Lower lobe of right lung (tissue), 2 donors: ENCODE measurements around the gene NRP1. TPM values are rescaled to one million over a fixed set of nuclear protein-coding genes. Genes with fewer than 3 reads are reported as not detected.
A peak's percentile ranks its signal among the peaks of the same experiment; 100 is the strongest.
"Not testable (repeated sequence)": the region's sequence is repeated elsewhere in the genome, so short reads cannot be mapped to it uniquely, and the experiment has no call there.

Experiments used
- ATAC-seq, 2 donors: fragments of 200-7000 bp; cut with Tn5 transposase; one replicate each; pipeline ENCODE4 v1.9.1; 2020 to 2022; ENCODE audit warnings: mild to moderate bottlenecking in 2 of 2, moderate library complexity in 2 of 2
- DNase-seq: peaks from one replicate; pipeline ENCODE4 v3.0.0-alpha.2; 2020
- H3K27ac ChIP-seq: fragments of 200-600 bp; one replicate; pipeline ENCODE4 v1.8.0; 2022
- H3K27me3 ChIP-seq: fragments of 200-600 bp; one replicate; pipeline ENCODE4 v1.8.0; 2022; ENCODE audit warnings: low read depth
- H3K36me3 ChIP-seq: fragments of 200-600 bp; one replicate; pipeline ENCODE4 v1.8.0; 2022; ENCODE audit warnings: mild to moderate bottlenecking
- H3K4me1 ChIP-seq: fragments of 200-600 bp; one replicate; pipeline ENCODE4 v1.8.0; 2022
- H3K4me3 ChIP-seq: fragments of 200-600 bp; one replicate; pipeline ENCODE4 v1.8.0; 2022; ENCODE audit warnings: mild to moderate bottlenecking
- H3K9me3 ChIP-seq: fragments of 200-600 bp; one replicate; pipeline ENCODE4 v1.8.0; 2022
- CTCF ChIP-seq: fragments of 200-600 bp; IDR thresholded peaks from one replicate; pipeline ENCODE4 v1.8.0; 2022; ENCODE audit warnings: antibody characterized with exemption, mild to moderate bottlenecking
- intact Hi-C: fragments of 100-400 bp; cut with DNase I; formaldehyde crosslinking; loops from one replicate; pipeline ENCODE4 v1.11.0; 2022
- total RNA-seq: library from RNA; stranded (reverse); fragmentation: NEBNext Ultra II Directional; extraction: Animal tissue kit (Norgen Biotek cat#: 25700); gene quantifications from one replicate; pipeline ENCODE4 v1.2.1, GENCODE V29; 2021
- donor health status: DM: no; HTN: yes; CAD: no; lungs with severe emphysema.

Gene NRP1
- total RNA-seq, 1 donor from 2014 or later = 127 TPM

GRCh38 chr10:33304423-33305225 lies 29.8 kb downstream of the NRP1 start:
- Histone ChIP-seq H3K36me3 (peaks cover under 1% of the 10 kb centered on the region), H3K27ac (no peak overlapping the region), H3K4me3 (no peak overlapping the region), H3K9me3 (no peaks in the 10 kb centered on the region), H3K4me1 (peaks cover 30% of the 10 kb centered on the region), H3K27me3 (no peaks in the 10 kb centered on the region)
- TF ChIP-seq CTCF = no peak
- no peak for ATAC-seq
- no peak for DNase-seq
- intact Hi-C loops = no loop called here

GRCh38 chr10:33303988-33304387 lies 30.5 kb downstream of the NRP1 start:
- no peak overlapping the region for H3K27ac ChIP-seq
- ATAC-seq = no peak
- H3K4me3 ChIP-seq = no peak overlapping the region
- intact Hi-C loops = no loop called here
- no peak for TF ChIP-seq CTCF
- peaks cover 7% of the 10 kb centered on the region for H3K36me3 ChIP-seq
- DNase-seq = no peak
- no peaks in the 10 kb centered on the region for H3K27me3 ChIP-seq
- no peaks in the 10 kb centered on the region for H3K9me3 ChIP-seq
- H3K4me1 ChIP-seq = peaks cover 24% of the 10 kb centered on the region

GRCh38 chr10:33302208-33302829 lies 32.1 kb downstream of the NRP1 start:
- no peak for ATAC-seq
- Histone ChIP-seq H3K9me3 (no peaks in the 10 kb centered on the region), H3K4me1 (peaks cover 24% of the 10 kb centered on the region), H3K36me3 (peaks cover 7% of the 10 kb centered on the region), H3K27me3 (no peaks in the 10 kb centered on the region), H3K27ac (peak overlapping the region; percentile 54), H3K4me3 (no peak overlapping the region)
- intact Hi-C loops = no loop called here
- DNase-seq = no peak
- TF ChIP-seq CTCF = no peak

GRCh38 chr10:33301097-33301789 lies 33.2 kb downstream of the NRP1 start:
- H3K27me3 ChIP-seq = no peaks in the 10 kb centered on the region
- no peaks in the 10 kb centered on the region for H3K9me3 ChIP-seq
- no peak for ATAC-seq
- peaks cover 7% of the 10 kb centered on the region for H3K36me3 ChIP-seq
- no peak for DNase-seq
- TF ChIP-seq CTCF = no peak
- peak overlapping the region; percentile 54 for H3K27ac ChIP-seq
- no peak overlapping the region for H3K4me3 ChIP-seq
- intact Hi-C loops = no loop called here
- H3K4me1 ChIP-seq = peaks cover 24% of the 10 kb centered on the region

GRCh38 chr10:33300544-33300943 lies 33.9 kb downstream of the NRP1 start:
- ATAC-seq, intact Hi-C loops, H3K4me3 ChIP-seq, DNase-seq, H3K27ac ChIP-seq, H3K27me3 ChIP-seq, H3K36me3 ChIP-seq, H3K9me3 ChIP-seq: not testable (repeated sequence)
- peaks cover 24% of the 10 kb centered on the region for H3K4me1 ChIP-seq
